GM12891 (cell line): ENCODE data around the gene SDHD.

Experiments used
- POLR2A ChIP-seq: IDR thresholded peaks from 2 replicates; pipeline ENCODE4 v1.6.1; 2011; ENCODE audit warnings: low read depth, low read length, control low read depth
- POLR2AphosphoS5 ChIP-seq: IDR thresholded peaks from 2 replicates; pipeline ENCODE4 v1.6.1; 2011; ENCODE audit warnings: low read depth, low read length, control low read depth
- POU2F2 ChIP-seq: IDR thresholded peaks from 2 replicates; pipeline ENCODE4 v1.6.1; 2011; ENCODE audit warnings: low read depth, mild to moderate bottlenecking, control low read depth, low read length, moderate library complexity
- TAF1 ChIP-seq: IDR thresholded peaks from 2 replicates; pipeline ENCODE4 v1.6.1; 2011; ENCODE audit warnings: low read depth, low read length, control low read depth

DNA sequence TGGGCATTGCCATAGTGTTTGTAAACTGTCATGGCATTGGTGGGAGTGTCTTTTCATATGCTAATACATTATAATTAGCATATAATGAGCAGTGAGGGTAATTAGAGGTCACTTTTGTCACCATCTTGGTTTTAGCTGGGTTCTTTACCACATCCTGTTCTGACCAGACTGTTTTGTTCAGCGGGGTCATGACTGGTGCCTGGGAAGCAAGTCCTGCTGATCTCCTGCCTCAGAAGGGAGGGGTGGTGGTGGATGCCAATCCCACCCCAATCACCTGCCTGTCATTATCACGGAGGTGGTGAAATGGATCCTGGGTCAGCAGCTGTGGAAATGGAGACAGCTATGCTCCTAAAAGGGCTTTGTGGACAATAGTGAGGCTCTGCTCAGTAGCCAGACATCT is 46.1 kb downstream of the SDHD start:
- no peak for TF ChIP-seq TAF1
- TF ChIP-seq POLR2AphosphoS5 = no peak
- no peak for TF ChIP-seq POLR2A
- no peak for TF ChIP-seq POU2F2
